HEK293T (cell line): ENCODE results near the gene MBD2.

Experiments
- CTCF ChIA-PET: fragments of 350-600 bp; formaldehyde crosslinking; extraction: SDS; loops from one replicate; lab custom pipeline; 2021; ENCODE audit warnings: antibody characterized with exemption, inconsistent platforms; lab: Yijun Ruan, JAX
- POLR2A ChIA-PET: fragments of 350-600 bp; formaldehyde crosslinking; extraction: SDS; loops from one replicate; lab custom pipeline; 2020; ENCODE audit warnings: antibody characterized with exemption, inconsistent platforms; lab: Yijun Ruan, JAX
- DNase-seq: peaks from one replicate; pipeline ENCODE4 v3.0.0; 2012; ENCODE audit warnings: mixed read lengths; ENCODE audit errors: extremely low spot score
- ARNT ChIP-seq: fragments of 450-650 bp; IDR thresholded peaks from 2 replicates; pipeline ENCODE4 v1.6.1; 2017; ENCODE audit warnings: mild to moderate bottlenecking
- BHLHE40 ChIP-seq: fragments of 450-650 bp; IDR thresholded peaks from 2 replicates; pipeline ENCODE4 v1.6.1; 2016; ENCODE audit warnings: mild to moderate bottlenecking, moderate library complexity, borderline replicate concordance
- CTBP1 ChIP-seq: fragments of 450-650 bp; IDR thresholded peaks from 2 replicates; pipeline ENCODE4 v1.6.1; 2016; ENCODE audit warnings: borderline replicate concordance
- ELF4 ChIP-seq: fragments of 450-650 bp; IDR thresholded peaks from 2 replicates; pipeline ENCODE4 v1.6.1; 2017; ENCODE audit warnings: antibody characterized with exemption
- FOXA1 ChIP-seq: fragments of 450-650 bp; IDR thresholded peaks from 2 replicates; pipeline ENCODE4 v1.6.1; 2016; ENCODE audit warnings: mild to moderate bottlenecking
- FOXK2 ChIP-seq: fragments of 450-650 bp; IDR thresholded peaks from 2 replicates; pipeline ENCODE4 v1.6.1; 2016; ENCODE audit warnings: mild to moderate bottlenecking
- FOXM1 ChIP-seq: fragments of 450-650 bp; IDR thresholded peaks from 2 replicates; pipeline ENCODE4 v1.6.1; 2017; ENCODE audit warnings: mild to moderate bottlenecking, borderline replicate concordance
- HDGF ChIP-seq: fragments of 450-650 bp; IDR thresholded peaks from 2 replicates; pipeline ENCODE4 v1.6.1; 2017; ENCODE audit warnings: antibody characterized with exemption, borderline replicate concordance
- L3MBTL2 ChIP-seq: fragments of 450-650 bp; conservative IDR thresholded peaks from 2 replicates; pipeline ENCODE4 v1.6.1; 2016; ENCODE audit warnings: mild to moderate bottlenecking
- LEF1 ChIP-seq: fragments of 450-650 bp; IDR thresholded peaks from 2 replicates; pipeline ENCODE4 v1.6.1; 2017; ENCODE audit warnings: mild to moderate bottlenecking, borderline replicate concordance
- NFRKB ChIP-seq: fragments of 450-650 bp; IDR thresholded peaks from 2 replicates; pipeline ENCODE4 v1.6.1; 2016; ENCODE audit warnings: mild to moderate bottlenecking, moderate library complexity
- PKNOX1 ChIP-seq: fragments of 450-650 bp; IDR thresholded peaks from 2 replicates; pipeline ENCODE4 v1.6.1; 2016
- SP1 ChIP-seq: fragments of 450-650 bp; IDR thresholded peaks from 2 replicates; pipeline ENCODE4 v1.6.1; 2017
- SUZ12 ChIP-seq: fragments of 450-650 bp; IDR thresholded peaks from 2 replicates; pipeline ENCODE4 v1.6.1; 2016; ENCODE audit warnings: mild to moderate bottlenecking
- TARDBP ChIP-seq: fragments of 450-650 bp; IDR thresholded peaks from 2 replicates; pipeline ENCODE4 v1.6.1; 2016
- ZNF384 ChIP-seq: fragments of 450-650 bp; IDR thresholded peaks from 2 replicates; pipeline ENCODE4 v1.6.1; 2016

MBD2 gene

GRCh38 chr18:54257015-54257414 lies 32.5 kb upstream of the MBD2 start:
- DNase-seq: no peak
- TF ChIP-seq FOXK2: no peak
- no peak for TF ChIP-seq L3MBTL2
- no peak for TF ChIP-seq BHLHE40
- TF ChIP-seq ARNT: no peak
- TF ChIP-seq FOXA1: no peak
- TF ChIP-seq LEF1: no peak
- no peak for TF ChIP-seq TARDBP
- TF ChIP-seq NFRKB: no peak
- no peak for TF ChIP-seq CTBP1
- TF ChIP-seq SP1: no peak
- no peak for TF ChIP-seq PKNOX1
- POLR2A ChIA-PET: no interaction called here
- CTCF ChIA-PET: no interaction called here

DNA sequence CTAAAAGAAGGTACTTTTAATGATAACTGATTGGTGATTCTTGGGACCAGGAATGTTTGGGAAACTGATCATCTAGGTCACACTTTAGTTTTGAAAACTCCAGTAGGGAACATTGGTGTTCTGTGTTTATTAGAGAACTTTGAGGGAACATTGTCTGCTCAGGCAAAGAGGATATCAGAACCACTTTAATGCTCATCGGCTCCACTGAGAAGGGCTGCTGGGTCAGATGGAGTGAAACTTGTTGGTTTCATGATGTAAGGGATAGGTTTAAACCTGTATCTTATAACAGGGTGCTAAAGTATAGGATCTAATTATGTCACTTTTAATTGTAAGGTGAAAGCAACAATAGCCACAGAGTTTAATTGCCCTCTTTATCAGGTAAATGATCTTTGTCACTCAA lies 30.7 kb upstream of the MBD2 start:
- POLR2A ChIA-PET: interaction anchor here (0.6 kb wide), 1 partner anchor 14 kb away, joined by 4 read pairs; no protein-coding TSS in a partner anchor
- CTCF ChIA-PET: no interaction called here
- TF ChIP-seq ELF4 (no peak), FOXA1 (no peak), NFRKB (no peak), TARDBP (no peak), HDGF (no peak), LEF1 (no peak)
- no peak for DNase-seq

GRCh38 chr18:54254265-54254758 lies 29.8 kb upstream of the MBD2 start:
- DNase-seq: peak; percentile 7
- CTCF ChIA-PET: no interaction called here

DNA sequence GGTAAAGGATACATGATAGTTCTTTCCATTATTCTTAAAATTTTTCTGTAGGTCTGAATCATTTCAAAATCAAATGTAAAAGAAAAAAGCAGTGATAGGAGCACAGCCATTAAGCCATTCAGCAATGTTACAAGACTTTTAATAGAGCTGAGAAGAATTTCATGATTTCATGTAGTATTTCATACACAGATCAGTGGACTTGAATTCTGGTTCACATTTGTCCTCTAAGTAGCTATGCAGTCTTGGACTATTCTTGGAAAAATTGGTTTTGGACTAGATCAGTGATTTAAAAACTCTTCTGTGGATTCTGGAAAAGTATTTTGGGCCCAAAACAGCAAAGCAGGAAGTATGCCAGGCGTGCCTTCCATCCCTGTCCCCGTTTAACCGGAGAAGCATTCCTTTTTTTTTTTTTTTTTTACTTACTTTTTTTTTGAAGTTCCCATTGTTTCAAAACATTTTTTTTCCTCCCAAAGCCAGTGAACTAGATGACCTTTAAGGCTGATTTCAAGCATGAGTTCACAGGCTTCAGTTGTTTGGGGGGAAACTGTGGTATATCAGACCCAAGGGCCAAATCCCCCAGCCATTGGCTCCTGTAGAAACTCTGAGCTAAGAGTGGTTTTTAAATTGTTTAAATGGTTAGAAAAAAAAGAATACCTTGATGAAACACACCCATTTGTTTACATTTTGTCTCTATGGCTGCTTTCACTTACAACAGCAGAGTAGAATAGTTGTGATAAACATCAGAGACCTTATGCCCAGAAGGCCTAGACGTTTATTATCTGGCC lies 27.3 kb upstream of the MBD2 start:
- ChIA-PET POLR2A (interaction anchor here (1.5 kb wide), 1 partner anchor 18 kb away, joined by 4 read pairs; the partner anchor contains the start of gene POLI), CTCF (no interaction called here)
- no peak for DNase-seq
- TF ChIP-seq NFRKB (no peak), ELF4 (no peak), ZNF384 (no peak), L3MBTL2 (no peak), FOXK2 (no peak), FOXA1 (no peak), TARDBP (no peak), FOXM1 (no peak), SP1 (no peak), CTBP1 (no peak)

More at GRCh38 chr18:54254265-54254758, 29.8 kb upstream of the MBD2 start:
- TF ChIP-seq ARNT: no peak
- TF ChIP-seq L3MBTL2: no peak
- TF ChIP-seq CTBP1: no peak
- TF ChIP-seq FOXA1: no peak
- TF ChIP-seq LEF1: no peak
- no peak for TF ChIP-seq TARDBP
- no peak for TF ChIP-seq ELF4
- TF ChIP-seq BHLHE40: no peak
- no peak for TF ChIP-seq FOXK2
- no peak for TF ChIP-seq SP1
- TF ChIP-seq HDGF: no peak
- no peak for TF ChIP-seq SUZ12
- TF ChIP-seq PKNOX1: no peak
- no peak for TF ChIP-seq NFRKB
- POLR2A ChIA-PET: interaction anchor here (1.4 kb wide), 1 partner anchor 16 kb away, joined by 3 read pairs; no protein-coding TSS in a partner anchor

DNA sequence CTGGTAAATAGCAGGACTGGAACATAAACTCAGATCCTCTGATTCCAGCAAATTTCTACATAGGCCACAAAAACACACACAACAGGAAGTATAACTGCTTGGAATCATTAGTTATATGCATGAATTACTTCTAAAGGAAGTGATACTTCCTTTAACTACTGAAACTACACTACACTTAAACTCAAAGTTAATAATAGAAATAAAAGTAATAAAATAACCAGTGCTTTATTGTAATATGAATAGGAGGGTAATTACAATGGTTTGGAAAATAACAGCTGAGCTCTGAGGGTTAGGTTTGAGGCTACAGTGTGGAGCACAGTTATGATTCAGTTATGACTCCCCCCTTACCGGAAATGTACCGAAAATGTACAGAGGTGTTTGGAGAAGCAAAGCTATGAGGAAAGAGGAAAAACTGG lies 26.4 kb upstream of the MBD2 start:
- POLR2A ChIA-PET: interaction anchor here (1.5 kb wide), 1 partner anchor 19 kb away, joined by 4 read pairs; the partner anchor contains the start of gene POLI
- TF ChIP-seq SUZ12 (no peak), BHLHE40 (no peak)
- no peak for DNase-seq
- CTCF ChIA-PET: no interaction called here

DNA sequence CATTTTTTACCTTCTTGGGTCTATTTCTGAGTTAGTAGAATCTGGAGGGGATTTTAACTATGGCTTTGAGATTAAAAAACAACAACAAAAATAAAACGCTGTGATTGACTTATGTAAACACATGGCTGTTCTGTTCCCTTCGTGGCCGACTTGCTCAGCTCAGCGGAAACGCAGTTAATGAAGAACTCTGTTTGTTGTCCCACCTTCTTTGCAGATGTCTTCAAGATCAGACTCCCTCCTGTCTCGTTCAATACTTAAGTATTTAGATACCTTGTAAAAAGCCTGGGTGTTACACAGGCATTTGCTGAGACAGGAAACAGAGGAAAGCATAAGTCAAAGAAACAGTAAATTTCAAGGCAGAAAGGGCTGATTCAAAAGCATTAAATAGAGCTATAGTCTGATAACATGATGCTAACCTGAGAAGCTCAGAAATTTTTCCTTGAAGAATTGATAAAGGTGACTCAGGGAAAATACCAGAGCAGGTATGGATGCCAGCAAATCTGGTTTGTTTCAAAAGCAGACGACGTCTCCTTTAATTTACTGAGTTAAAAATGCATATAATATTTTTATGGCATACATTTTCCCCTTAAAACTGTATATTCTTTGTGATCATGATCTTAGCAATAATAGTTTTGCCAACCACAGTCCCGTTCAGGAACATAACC lies 23.2 kb upstream of the MBD2 start:
- CTCF ChIA-PET: no interaction called here
- no peak for DNase-seq
- TF ChIP-seq LEF1 (no peak), TARDBP (no peak), FOXM1 (no peak), CTBP1 (no peak), FOXA1 (no peak), NFRKB (no peak), L3MBTL2 (no peak; the same call in 1 of the 2 replicates), BHLHE40 (no peak), SP1 (no peak), ELF4 (no peak), SUZ12 (no peak), PKNOX1 (no peak), FOXK2 (no peak), HDGF (no peak), ZNF384 (no peak), ARNT (no peak)
- POLR2A ChIA-PET: no interaction called here
